Ecto neural progenitor cell (in vitro differentiated cells): ENCODE measurements around the gene PPHLN1.
"Not testable (repeated sequence)": the region's sequence is repeated elsewhere in the genome, so short reads cannot be mapped to it uniquely, and the experiment has no call there.

Experiments
- DNase-seq: peaks from one replicate; pipeline ENCODE4 v3.0.0-alpha.2; 2018; ENCODE audit warnings: low spot score

The PPHLN1 gene

DNA sequence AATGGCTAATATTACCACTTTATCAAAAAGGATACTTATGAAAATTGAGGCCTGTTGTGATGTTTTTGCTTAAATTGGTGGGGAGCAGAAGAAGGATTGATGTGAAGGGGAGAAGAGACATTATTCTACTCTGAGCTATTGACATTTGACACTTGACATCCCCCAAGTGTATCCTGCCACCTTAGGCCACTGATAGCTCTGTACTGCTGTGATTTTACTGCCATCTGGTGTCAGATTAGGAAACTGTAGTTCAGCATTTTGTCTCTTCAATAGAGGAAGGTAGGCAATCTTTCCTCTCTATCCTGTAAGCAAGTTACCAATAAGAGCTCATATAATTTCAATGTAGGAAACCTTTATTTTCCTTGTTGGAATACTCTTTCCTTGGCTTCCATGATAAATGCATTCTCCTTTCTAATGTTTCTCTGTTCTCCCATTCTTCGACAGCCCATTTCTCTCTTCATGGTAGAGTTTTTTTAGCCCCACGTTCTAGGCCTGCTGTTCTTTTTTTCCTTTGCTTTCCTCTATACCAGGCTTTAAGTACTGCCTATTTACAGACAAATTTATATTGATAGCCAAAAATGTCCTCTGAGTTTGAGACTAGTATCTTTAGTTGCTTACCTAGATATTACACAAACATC is 46.3 kb downstream of the PPHLN1 start:
- DNase-seq: no peak

DNA sequence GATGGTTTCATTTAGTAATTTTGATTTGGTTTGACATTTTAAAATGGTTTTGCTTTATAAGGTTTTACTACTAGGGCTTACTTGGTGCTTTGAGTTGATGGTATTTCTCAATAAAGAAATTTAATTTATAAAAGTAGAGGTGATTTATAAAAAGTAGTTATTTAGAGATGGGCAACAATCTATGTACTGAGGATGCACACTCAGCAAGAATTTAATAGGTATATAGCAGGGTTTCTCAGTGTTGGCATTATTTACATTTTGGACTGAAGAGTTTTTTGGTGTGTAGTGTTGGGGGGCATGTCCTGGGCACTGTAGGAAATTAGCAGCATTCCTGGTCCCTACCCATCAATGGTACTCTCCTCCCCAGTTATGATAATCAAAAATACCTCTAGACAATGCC is 47.7 kb downstream of the PPHLN1 start:
- DNase-seq: no peak

DNA sequence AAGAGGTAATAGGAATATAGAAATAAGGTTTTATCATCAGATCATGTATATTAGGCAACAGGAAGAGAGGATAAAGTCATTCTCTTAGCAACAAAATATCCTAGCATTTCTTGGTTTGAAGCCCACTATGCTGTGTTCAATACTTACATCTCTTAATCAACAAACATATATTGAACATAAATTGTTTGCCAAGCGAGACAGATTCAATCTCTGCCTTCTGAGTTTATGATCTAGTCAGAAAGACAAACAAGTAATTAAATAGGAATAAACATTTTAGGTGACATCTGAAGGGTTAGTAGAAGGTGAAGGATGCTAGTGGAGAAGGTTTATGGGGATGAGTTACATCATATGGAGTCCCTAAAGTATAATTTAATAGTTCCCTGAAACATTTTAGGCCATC is 54.8 kb downstream of the PPHLN1 start:
- no peak for DNase-seq

DNA sequence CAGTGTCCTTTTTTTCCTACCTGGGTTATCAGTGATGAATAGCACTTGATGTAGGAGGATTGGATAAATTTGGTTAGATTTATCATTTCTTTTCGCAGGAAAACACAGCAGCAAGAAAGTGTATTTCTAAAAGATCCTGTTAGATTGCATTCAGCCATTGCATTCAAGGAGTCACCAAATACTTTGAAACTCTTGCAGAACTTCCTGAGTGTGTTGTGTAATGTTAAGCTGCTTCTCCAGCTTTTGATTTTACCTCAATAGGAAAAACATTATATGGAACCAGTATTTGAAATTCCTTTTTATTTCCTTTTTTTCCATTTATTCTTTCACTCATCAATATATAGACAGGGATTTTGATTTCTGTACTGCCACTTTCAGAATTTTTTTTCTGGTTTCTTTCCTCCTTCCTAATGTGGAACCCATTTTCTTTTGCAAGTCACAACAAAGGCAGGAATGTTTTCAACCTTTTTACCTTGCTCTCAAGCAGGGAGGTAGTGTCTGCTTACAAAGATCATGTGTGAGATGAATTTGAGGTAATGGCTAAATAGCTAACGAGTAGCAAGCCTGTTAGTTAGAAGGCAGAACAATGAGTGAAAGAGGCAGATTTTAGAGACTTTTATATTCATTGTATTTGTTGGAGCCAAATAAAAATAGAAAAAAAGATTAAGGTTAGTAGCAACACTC is 56.2 kb downstream of the PPHLN1 start:
- DNase-seq: no peak

DNA sequence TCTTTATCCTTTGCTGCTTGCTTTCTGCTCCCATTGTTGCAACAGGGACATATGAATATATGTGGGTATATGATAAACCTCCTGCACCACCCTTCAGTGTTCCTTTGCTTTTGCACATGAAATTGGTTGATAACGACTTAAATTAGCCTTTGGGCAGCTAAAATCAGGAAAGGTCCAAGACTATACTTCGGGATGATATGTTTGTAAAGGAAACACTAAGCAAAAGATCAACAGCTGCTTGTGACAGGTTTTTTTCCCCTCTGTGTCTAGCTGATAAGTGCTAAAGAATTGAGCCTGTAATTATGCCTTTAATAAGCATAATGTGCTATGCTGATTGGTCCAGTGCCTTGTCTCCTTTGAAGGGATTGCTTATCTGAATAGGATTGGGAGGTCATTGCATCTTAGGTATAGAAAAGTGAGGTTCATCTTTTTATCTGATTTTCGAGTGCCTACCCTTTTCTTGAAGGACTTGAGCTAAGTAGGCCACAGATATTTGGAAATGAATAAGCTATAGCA is 59.4 kb downstream of the PPHLN1 start:
- DNase-seq: no peak

DNA sequence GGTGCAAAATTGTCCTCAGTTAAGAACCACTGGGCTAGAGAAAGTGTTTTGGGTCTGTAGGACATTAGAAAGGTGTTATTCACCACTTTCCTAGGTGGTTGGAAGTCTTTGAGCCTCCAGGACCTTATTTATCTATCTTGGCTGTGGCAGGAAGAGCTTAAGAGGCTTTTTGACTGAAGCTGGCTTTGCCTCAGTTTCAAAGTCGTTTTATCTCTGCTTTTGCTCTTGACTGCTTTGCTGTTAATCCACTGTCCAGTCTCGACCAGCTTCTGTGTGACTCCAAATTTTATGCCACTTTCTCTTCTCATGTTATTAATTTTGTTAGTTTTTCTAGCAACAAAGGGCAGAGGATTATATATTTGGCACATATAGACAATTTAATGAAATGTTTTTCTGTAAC is 60.3 kb downstream of the PPHLN1 start:
- no peak for DNase-seq

DNA sequence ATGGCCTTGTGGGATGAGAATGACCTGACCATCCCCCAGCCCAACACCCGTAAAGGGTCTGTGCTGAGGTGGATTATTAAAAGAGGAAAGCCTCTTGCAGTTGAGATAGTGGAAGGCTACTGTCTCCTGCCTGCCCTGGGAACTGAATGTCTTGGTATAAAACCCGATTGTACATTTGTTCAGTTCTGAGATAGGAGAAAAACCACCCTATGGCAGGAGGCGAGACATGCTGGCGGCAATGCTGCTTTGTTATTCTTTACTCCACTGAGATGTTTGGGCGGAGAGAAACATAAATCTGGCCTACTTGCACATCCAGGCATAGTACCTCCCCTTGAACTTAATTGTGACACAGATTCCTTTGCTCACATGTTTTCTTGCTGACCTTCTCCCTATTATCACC is 62.1 kb downstream of the PPHLN1 start:
- not testable (repeated sequence) for DNase-seq

DNA sequence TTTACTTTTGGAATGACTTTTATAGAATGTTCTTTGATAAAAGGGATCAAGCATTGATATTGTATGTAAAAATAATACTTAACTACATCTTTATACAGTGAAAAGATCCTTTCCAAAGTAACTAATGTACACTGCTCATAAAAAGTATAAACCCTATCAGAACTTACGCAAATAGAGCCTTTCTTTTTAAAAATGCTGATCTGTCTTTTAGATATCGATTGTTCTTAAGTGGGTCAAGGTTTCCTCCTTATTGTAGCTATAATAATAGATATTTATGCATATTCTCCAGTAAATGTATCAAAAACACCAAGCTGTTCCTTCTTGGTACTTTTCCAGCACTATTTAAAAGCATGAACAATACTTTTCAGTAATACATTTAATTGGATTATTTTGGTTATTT is 68.5 kb downstream of the PPHLN1 start:
- no peak for DNase-seq

DNA sequence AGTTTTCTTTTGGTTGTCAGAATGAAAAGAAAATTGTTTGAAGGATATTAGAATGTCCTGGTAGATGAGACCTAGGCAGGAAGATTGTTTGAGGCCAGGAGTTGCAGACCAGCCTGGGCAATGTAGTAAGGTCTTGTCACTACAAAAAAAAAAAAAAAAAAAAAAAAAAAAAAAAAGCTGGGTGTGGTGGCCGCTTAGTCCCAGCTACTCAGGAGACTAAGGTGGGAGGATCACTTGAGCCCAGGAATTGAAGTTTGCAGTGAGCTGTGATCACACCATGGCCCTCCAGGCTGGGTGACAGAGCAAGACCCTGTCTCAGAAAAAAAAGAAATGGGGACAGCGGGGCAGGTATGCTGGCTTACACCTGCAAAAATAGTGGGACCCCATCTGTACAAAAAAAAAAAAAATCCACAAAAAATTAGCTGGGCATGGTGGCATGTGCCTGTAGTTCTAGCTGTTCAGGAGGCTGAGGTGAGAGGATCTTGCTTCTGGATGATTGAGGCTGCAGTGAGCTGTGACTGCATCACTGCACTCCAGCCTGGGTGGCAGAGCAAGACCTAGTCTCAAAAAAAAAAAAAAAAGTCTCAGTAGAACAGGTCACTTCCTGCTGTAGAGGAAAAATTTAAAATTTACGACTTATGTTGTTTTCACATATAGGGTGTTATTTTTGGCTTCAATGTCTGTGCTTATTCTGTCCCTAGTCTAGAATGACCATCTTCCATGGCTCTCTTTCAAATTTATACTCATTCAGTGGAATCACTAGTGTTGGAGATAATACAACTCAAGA is 70.7 kb downstream of the PPHLN1 start:
- DNase-seq: no peak

DNA sequence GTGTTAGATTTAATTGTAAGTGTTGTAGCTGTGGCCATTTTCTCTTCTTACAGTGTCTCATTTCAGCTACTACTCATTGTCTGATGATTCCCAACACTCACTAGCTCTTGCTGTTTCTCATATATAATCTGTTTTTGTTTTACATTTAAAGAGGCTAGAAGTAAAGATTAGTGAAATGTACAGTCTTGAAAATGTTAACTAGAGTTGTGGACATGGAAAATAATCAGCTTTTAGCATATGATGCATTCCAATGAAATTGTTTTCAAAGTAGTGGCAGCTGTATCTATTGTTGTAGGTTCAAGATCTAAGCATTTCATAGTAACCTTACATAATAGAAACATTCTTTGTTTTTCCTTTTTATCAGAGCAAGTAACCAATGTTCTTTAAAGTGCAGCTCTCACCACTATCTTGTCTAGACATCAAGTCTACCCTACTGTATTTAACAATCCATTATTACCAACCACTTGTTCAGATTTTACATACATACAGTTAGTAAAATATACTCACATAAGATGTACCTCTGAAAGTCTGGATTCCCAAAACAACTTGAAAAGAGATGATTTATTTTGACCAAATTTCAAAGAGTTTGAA is 76.9 kb downstream of the PPHLN1 start:
- DNase-seq: no peak

DNA sequence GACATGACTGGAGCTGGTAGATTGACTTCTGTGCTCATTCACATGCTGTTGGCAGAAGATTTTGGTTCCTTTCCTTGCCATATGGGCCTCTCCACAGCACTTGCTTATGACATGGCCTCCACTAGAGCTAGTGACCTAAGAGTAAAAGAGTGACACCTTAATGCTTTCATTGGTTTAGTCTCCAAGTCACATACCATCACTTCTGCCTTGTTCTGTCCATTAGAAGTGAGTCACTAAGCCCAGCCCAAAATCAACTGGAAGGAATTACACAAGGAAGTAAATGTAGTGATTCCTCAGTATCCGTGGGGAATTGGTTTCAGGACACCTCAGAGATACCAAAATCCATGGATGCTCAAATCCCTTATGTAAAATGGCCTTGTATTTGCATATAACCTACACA is 81.3 kb downstream of the PPHLN1 start:
- no peak for DNase-seq

DNA sequence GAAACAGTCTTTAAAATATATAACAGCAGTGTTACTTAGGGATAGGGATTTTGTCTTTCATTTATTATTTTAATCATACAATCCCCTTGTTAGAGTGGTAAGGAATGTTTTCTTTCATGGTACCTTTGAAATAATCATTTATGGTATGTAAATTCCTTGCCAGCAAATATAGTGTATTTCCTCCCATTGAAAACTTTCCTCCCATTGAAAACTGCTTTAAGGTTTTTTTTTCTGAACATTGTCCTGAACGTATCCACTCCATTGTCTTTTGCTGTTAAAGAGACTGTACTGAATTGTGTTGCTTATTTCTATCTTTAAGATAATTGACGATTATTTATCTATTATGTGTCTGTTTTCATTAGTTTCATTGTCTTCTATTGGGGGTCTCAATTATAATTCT is 83.5 kb downstream of the PPHLN1 start:
- DNase-seq: no peak

DNA sequence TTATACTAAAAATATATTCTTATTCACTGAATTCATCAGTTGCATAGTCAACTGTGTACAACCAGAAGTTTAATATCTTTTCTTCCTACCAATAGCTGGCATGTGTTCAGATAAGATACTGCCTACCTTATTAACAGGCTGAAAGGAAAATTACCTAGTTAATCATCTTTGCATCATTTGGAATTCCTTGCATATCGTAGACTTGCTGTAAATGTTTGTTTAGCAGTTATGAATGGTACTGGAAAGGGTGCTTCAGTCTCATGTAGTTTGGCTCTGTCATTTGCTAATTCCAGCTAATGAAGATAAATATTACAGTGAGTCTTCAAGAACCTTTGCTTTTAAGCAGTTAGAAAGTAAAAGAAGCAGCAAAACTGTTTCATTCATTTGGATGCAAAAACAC is 84.4 kb downstream of the PPHLN1 start:
- no peak for DNase-seq

DNA sequence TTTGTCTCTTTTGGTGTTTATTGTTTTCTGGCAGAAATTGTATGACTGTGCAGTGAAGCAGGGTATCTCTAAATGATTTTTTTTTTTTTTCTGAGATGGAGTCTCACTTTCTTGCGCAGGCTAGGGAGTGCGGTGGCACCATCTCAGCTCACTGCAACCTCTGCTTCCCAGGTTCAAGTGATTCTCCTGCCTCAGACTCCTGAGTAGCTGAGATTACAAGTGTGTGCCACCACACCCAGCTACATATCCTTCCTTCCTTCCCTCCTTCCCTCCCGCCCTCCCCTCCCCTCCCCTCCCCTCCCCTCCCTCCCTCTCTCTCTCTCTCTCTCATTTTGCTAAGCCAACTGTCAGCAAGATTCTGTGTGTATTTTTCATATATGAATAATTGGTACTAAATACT is 94.4 kb downstream of the PPHLN1 start:
- no peak for DNase-seq

DNA sequence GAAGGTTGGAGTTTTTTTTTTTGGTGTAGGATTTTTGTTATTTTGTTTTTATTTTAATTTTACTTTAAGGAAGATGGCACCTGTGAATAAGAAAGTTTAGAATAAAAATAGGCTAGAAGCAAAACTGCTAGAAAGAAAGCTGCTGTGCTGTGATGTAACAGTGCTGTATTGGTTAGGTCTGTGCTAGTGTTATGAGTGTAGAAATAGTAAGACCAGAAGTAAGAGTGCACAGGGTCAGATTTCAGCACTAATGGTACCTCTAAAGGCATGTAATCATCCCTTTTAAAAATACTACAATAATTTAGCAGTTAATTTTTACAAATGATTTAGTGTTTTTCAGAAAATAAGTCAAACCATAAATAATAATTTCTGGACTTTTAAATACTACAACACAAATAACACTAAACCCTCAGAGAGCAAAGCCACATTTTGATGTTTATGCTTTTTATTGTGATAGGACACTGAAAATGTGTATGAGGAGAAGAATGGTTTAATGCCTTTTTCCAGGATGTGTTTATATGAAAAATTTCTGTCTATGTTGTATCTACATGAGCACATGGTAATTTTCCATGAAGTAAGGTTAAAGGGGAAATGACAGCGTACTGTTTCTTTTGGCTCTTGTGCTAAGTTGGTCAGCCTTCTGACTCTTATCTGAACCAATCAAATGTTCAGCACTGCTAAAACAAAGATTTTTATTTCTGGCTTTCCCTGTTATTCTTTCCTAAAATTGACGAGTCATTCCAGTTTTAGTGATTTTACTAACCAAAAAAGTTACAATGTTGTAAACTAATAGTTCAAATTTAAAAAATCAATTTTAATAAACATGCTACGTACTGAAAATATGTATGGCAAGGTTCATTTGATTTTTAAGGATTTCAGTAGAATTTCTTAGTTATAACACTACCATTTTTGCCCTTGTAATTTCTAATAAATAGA is 96.1 kb downstream of the PPHLN1 start:
- DNase-seq: no peak

DNA sequence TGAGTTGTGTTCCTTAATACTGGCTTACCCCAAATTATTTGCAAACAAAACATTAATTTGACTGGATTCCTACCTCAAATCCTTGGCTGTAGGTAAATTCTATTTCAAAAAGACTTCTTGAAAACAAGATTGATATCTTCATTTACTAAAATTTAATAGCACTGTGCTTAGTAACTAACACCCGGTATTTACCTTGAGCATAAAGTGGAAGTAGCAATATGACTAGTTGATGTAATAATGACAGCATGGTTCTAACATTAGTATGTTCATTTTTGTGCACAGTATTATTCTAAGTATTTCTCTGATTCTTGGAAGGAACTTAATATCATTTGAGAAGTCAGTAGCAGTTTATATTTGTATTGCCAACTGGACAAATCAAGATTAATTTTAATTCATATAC is 96.8 kb downstream of the PPHLN1 start:
- no peak for DNase-seq

DNA sequence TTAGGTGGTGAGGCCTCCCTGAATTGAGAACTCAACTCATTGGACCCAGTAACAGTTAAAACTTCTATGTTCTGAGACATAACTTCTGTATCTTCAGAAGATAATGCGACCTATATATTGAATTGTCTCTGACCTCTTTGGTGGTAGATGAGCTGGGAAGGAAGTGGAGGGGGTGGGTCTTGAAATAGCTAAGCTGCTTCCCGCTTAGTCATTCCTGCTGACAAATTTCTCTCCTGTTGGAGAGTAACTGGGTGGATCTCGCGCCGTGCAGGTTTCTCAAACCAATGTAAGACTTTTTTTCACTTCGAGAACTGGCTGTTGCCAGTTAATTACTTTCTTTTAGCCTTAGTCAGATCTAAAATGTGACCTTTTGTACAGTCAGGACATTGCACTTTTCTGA is 100.8 kb downstream of the PPHLN1 start:
- DNase-seq: no peak

DNA sequence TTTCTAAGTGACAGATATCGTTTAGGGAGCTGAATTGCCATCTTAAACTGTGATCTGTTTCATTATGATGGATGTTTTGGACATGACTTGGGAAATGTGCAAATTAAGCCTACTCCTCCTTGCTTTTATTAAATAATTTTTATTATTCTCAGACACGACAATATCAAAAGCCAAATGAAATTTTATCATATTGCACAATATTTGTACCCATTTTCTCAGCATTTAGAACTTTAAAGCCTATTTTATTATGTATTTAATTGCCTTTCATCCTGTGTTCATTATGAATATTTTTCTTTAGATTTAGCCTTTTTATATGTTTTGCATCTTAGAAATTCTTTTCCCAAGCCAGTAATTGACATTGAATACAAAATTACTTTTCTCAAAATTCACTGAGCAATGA is 102.9 kb downstream of the PPHLN1 start:
- no peak for DNase-seq

DNA sequence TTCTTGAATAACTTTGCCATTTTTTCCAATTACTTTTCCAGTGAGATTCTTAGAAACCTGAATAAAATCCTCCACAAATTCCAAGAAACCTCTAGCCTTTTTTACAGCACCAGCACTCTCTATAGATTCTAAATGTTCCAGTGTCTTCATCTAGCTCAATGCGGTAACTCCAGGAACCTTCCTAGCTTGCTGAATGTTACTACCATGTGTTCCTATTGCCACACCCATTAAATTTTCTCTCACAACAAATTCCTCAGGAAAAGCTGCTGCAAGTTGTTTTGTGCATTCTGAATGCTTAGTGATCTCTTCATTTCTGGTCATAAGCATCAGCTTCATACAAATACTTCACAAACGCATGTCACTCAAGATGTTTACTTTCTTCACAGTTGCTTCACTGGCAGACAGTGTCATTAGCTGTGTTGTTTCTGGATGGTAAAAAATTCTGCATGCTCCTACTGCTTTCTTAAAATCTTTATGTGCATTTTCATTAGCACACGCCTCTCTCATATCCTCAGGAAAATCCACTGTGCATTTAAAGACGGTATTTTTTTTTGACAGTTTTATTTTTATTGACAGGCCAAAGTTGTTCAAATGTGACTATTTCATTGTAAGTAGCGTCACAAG is 106.7 kb downstream of the PPHLN1 start:
- no peak for DNase-seq

DNA sequence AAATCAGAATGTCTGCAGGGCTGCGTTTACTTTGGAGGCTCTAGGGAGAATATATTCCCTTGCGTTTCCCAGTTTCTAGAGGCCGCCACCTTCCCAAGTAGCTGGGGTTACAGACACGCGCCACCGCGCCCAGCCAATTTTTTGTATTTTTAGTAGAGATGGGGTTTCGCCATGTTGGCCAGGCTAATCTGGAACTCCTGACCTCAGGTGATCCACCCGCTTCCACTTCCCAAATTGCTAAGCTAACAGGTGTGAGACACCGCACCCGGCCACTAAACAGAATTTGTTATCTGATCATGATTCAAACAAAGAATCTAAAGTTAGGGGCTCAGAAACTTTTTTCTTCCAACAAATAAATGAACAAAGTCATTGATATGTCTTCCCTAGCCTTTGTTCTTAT is 114.6 kb downstream of the PPHLN1 start:
- no peak for DNase-seq

DNA sequence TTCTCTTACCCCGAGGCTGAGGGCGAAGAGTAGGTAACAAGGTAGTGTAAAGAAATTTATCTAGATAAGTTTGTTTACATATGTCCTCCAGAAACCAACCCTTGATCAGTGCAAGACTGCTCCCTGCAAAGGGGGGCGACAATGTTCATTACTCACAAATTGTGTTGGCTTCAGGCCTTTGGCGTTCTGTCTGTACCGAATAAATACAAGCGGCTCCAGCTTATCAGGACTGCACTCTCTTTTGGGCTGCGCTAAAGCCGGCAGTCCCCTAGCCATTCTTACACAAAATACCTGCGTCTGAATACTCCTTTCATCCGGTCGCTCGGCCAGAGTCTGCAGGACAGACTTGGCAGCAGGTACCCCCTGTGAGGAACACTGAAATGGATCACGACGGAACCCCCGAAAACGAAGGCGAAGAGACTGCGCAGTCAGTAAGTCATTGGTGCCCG is 116.4 kb downstream of the PPHLN1 start:
- no peak for DNase-seq
